PC-3 (cell line): ENCODE measurements around the gene AEN. TPM values are rescaled to one million over a fixed set of nuclear protein-coding genes. Genes with fewer than 3 reads are reported as not detected.

Source experiments
- ATAC-seq: fragments of 200-7000 bp; cut with Tn5 transposase; 2 replicates; pipeline ENCODE4 v1.9.1; 2020; ENCODE audit warnings: mild to moderate bottlenecking, moderate library complexity
- BruUV-seq: library from RNA; stranded (reverse); fragments of 400-500 nt; replicated peaks from 2 replicates; lab custom pipeline; 2021; lab: Mats Ljungman, UMichigan
- CTCF ChIA-PET: fragments of 300-600 bp; sonication (Branson Sonifier 250); formaldehyde crosslinking; loops from one replicate; lab custom pipeline; 2022; ENCODE audit warnings: antibody characterized with exemption; lab: Charles Lee
- POLR2A ChIA-PET: fragments of 300-600 bp; sonication (Branson Sonifier 250); formaldehyde crosslinking; loops from one replicate; lab custom pipeline; 2022; ENCODE audit warnings: antibody characterized with exemption; ENCODE audit not compliant: unreplicated experiment; lab: Charles Lee
- DNase-seq: peaks from one replicate; pipeline ENCODE4 v3.0.0-alpha.2; 2015
- H2AFZ ChIP-seq: fragments of 300-600 bp; sonication (generic); 2 replicates; pipeline ENCODE4 v1.6.0; 2016; ENCODE audit warnings: antibody characterized with exemption, low read length
- H3F3A ChIP-seq: fragments of 300-600 bp; sonication (generic); one replicate; pipeline ENCODE4 v1.6.0; 2017; ENCODE audit warnings: antibody characterized with exemption, low read length, control low read depth, mild to moderate bottlenecking; ENCODE audit not compliant: unreplicated experiment
- H3K27ac ChIP-seq: fragments of 300-600 bp; sonication (generic); 2 replicates; pipeline ENCODE4 v1.5.1; 2016; ENCODE audit warnings: mild to moderate bottlenecking, low read length
- H3K27me3 ChIP-seq: fragments of 300-600 bp; sonication (generic); 2 replicates; pipeline ENCODE4 v1.6.1; 2016; ENCODE audit warnings: low read length, mixed read lengths
- H3K36me3 ChIP-seq: fragments of 300-600 bp; sonication (generic); 2 replicates; pipeline ENCODE4 v1.6.1; 2016; ENCODE audit warnings: low read depth, mixed run types, low read length, mixed read lengths
- H3K4me1 ChIP-seq: fragments of 300-600 bp; sonication (generic); 2 replicates; pipeline ENCODE4 v1.5.1; 2016; ENCODE audit warnings: low read length; ENCODE audit not compliant: insufficient read depth
- H3K4me2 ChIP-seq: fragments of 300-600 bp; sonication (generic); 2 replicates; pipeline ENCODE4 v1.6.0; 2016; ENCODE audit warnings: low read length
- H3K4me3 ChIP-seq: fragments of 300-600 bp; sonication (generic); 2 replicates; pipeline ENCODE4 v1.5.1; 2016; ENCODE audit warnings: mild to moderate bottlenecking, low read length, mixed read lengths
- H3K79me2 ChIP-seq: fragments of 300-600 bp; sonication (generic); 2 replicates; pipeline ENCODE4 v1.6.1; 2017; ENCODE audit warnings: low read length, mixed read lengths
- H3K9ac ChIP-seq: fragments of 300-600 bp; sonication (generic); 2 replicates; pipeline ENCODE4 v1.6.0; 2016; ENCODE audit warnings: mild to moderate bottlenecking, low read length
- H3K9me2 ChIP-seq: fragments of 300-600 bp; sonication (generic); replicated peaks from 2 replicates; pipeline ENCODE4 v1.6.1; 2016; ENCODE audit warnings: mixed run types, low read length, mixed read lengths
- H3K9me3 ChIP-seq: fragments of 300-600 bp; sonication (generic); 2 replicates; pipeline ENCODE4 v1.6.1; 2016; ENCODE audit warnings: low read length, mixed read lengths
- H4K20me1 ChIP-seq: fragments of 300-600 bp; sonication (generic); 2 replicates; pipeline ENCODE4 v1.6.1; 2016; ENCODE audit warnings: low read length, mixed read lengths
- CTCF ChIP-seq: fragments of 300-600 bp; sonication (generic); conservative IDR thresholded peaks from 2 replicates; pipeline ENCODE4 v1.5.1; 2017; ENCODE audit warnings: antibody characterized with exemption, low read depth, mild to moderate bottlenecking, low read length
- EZH2 ChIP-seq: fragments of 300-600 bp; sonication (generic); IDR thresholded peaks from one replicate; pipeline ENCODE4 v1.6.1; 2017; ENCODE audit warnings: antibody characterized with exemption, mild to moderate bottlenecking, low read length; ENCODE audit not compliant: unreplicated experiment
- EZH2phosphoT487 ChIP-seq: fragments of 300-600 bp; sonication (generic); IDR thresholded peaks from 2 replicates; pipeline ENCODE4 v1.6.1; 2018; ENCODE audit warnings: mild to moderate bottlenecking, antibody characterized with exemption, low read length, borderline replicate concordance
- intact Hi-C: fragments of 100-400 bp; cut with micrococcal nuclease; formaldehyde crosslinking; loops from 2 replicates; pipeline ENCODE4 v1.9.0; 2023
- total RNA-seq: library from RNA; depleted of rRNA; stranded (reverse); fragments of >200 nt; gene quantifications from 2 replicates; pipeline ENCODE4 v1.2.3, GENCODE V29; 2014

AEN gene
- total RNA-seq, 1 experiment from 2014 or later, result 81.3 TPM

DNA sequence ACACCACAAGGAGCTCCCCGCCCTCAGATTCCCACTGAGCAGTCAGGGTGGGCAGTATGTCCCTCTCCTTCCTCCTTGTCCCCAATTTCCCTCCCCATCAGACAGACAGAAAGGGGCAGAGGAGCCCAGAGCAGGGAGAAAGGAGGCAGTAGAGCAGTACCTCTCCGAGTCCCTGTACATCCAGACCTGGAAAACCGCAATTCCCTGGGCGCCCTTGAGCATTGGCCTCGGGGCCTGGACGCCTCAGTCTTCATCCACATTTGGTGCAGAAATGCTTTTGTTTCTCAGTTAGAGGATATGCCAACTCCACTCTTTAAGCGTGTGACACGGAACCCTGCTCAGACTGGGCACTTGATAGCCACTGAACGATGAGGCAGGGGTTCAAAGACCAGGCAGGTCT is 23.6 kb downstream of the AEN start:
- ATAC-seq, result no peak

DNA sequence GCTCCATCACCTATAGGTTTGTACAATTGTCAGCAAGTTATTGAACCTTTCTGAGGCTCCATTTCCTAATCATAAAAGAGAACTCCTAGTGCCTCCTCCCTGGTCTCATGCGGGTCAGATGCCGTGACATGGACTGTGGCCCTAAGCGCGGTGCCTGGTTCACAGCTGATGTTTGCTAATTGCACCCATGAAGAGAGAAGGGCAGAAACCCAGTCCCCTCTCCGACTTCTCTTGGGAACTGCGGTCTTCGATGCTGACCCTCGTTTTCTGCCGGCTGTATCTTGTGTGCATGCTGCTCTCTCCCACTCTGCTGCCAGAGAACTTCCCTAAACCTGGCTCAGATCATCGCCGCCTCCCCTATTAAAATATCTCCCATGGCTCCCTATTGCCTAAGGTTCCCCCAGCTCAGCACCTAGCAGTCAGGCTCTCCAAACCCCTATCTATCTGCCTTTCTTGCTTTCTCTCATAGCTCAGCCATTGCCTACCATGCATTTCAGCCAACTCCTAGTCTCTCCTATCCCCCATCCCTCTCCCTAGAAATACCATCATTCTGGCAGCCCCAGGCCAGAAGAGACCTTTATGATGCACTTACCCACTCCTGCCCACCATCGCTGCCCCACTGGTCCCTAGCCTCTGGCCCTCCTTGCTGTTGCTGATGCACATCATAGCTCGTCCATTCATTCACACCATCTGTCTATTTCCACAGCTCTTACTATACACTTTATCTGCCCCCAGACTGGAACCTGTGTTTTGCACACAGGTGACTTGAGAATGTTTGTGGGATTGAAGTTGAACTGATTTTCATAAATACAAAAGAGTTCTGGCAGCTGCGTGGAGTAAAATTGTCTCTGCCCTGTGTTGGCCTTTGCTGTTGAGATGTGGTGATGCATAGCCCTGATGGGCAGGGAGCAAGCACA is 24.3 kb downstream of the AEN start:
- H3K4me3 ChIP-seq, result no peak overlapping the region
- H3K9me3 ChIP-seq, result no peaks in the 10 kb centered on the region
- H3K79me2 ChIP-seq, result no peaks in the 10 kb centered on the region
- intact Hi-C loops, result no loop called here
- POLR2A ChIA-PET, result no interaction called here
- no peak for TF ChIP-seq EZH2phosphoT487
- H4K20me1 ChIP-seq, result no peaks in the 10 kb centered on the region
- H2AFZ ChIP-seq, result no peak overlapping the region
- H3K27ac ChIP-seq, result no peak overlapping the region
- H3K9me2 ChIP-seq, result no peaks in the 10 kb centered on the region
- no peak overlapping the region for H3K9ac ChIP-seq
- H3K36me3 ChIP-seq, result no peaks in the 10 kb centered on the region
- H3F3A ChIP-seq, result no peaks in the 10 kb centered on the region
- ATAC-seq (no peak), DNase-seq (no peak)
- H3K4me1 ChIP-seq, result peaks cover 32% of the 10 kb centered on the region
- CTCF ChIA-PET, result no interaction called here
- no peaks in the 10 kb centered on the region for H3K27me3 ChIP-seq
- H3K4me2 ChIP-seq, result no peak overlapping the region
- BruUV-seq, result no TSS peak

More for the DNA sequence above, 23.6 kb downstream of the AEN start:
- no peaks in the 10 kb centered on the region for H4K20me1 ChIP-seq
- POLR2A ChIA-PET, result no interaction called here
- intact Hi-C loops, result no loop called here
- H3K27me3 ChIP-seq, result no peaks in the 10 kb centered on the region
- no peak overlapping the region for H2AFZ ChIP-seq
- DNase-seq, result no peak
- no peak overlapping the region for H3K4me2 ChIP-seq
- H3K4me3 ChIP-seq, result no peak overlapping the region
- no peaks in the 10 kb centered on the region for H3K9me2 ChIP-seq
- no TSS peak for BruUV-seq
- peaks cover 1% of the 10 kb centered on the region; the same call in 1 of the 2 replicates for H3K79me2 ChIP-seq
- peaks cover 33% of the 10 kb centered on the region for H3K4me1 ChIP-seq
- H3K9me3 ChIP-seq, result no peaks in the 10 kb centered on the region
- no peak for TF ChIP-seq CTCF
- no peak for TF ChIP-seq EZH2phosphoT487
- no peak overlapping the region for H3K9ac ChIP-seq
- no peaks in the 10 kb centered on the region for H3K36me3 ChIP-seq
- H3K27ac ChIP-seq, result no peak overlapping the region
- CTCF ChIA-PET, result no interaction called here
- H3F3A ChIP-seq, result no peaks in the 10 kb centered on the region

DNA sequence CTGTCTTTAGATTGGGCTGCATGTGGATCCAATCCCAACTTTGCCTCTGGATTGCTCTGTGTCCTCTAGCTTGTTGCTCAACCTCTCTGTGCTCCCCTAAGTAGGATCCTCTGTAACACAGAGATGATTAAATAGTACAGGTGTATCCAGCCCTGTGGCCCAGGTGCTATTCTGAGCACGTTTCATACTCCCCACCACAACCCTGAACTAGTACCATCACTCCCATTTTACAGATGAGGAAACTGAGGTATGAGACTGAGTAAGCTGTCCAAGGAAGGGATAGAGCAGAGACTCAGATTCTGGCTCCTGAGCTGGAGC is 24.9 kb downstream of the AEN start:
- Histone ChIP-seq H3K27ac (no peak overlapping the region), H2AFZ (no peak overlapping the region), H3K4me2 (no peak overlapping the region), H3K9me3 (no peaks in the 10 kb centered on the region), H3K36me3 (no peaks in the 10 kb centered on the region), H3K9ac (no peak overlapping the region), H3K9me2 (no peaks in the 10 kb centered on the region), H3K27me3 (no peaks in the 10 kb centered on the region), H3K4me1 (peaks cover 32% of the 10 kb centered on the region), H3K4me3 (no peak overlapping the region), H3K79me2 (no peaks in the 10 kb centered on the region), H4K20me1 (no peaks in the 10 kb centered on the region), H3F3A (no peaks in the 10 kb centered on the region)
- DNase-seq, result no peak
- no peak for TF ChIP-seq CTCF
- no peak for TF ChIP-seq EZH2
- no peak for TF ChIP-seq EZH2phosphoT487
- no TSS peak for BruUV-seq
- POLR2A ChIA-PET, result no interaction called here
- ATAC-seq, result no peak
- CTCF ChIA-PET, result no interaction called here
- intact Hi-C loops, result no loop called here
